ENCODE results near the gene MAGEA8. TPM values are rescaled to one million over a fixed set of nuclear protein-coding genes. Genes with fewer than 3 reads are reported as not detected.
"Not testable (repeated sequence)": the region's sequence is repeated elsewhere in the genome, so short reads cannot be mapped to it uniquely, and the experiment has no call there.

MAGEA8 gene
- total and polyA plus RNA-seq, 2 donors, result 0.07 TPM; not detected in 1

GRCh38 chrX:149877157-149877556, 3.8 kb upstream of the MAGEA8 start:
- Histone ChIP-seq H3K36me3 (ENCODE audit: control insufficient read depth in 2 of 2, insufficient read depth in 2 of 2, low read length in 1 of 2) (no peaks in the 10 kb centered on the region), H3K4me1 (ENCODE audit: control insufficient read depth in 2 of 2, insufficient read depth in 2 of 2, low read length in 2 of 2) (no peaks in the 10 kb centered on the region), H3K27ac (ENCODE audit: low read depth in 1 of 2, low read length in 1 of 2) (no peak overlapping the region), H3K27me3 (ENCODE audit: control insufficient read depth in 2 of 2, insufficient read depth in 1 of 2, low read length in 1 of 2) (no peaks in the 10 kb centered on the region), H3K9me3 (ENCODE audit: control insufficient read depth in 2 of 2, insufficient read depth in 1 of 2, low read length in 1 of 2) (no peaks in the 10 kb centered on the region), H3K4me3 (ENCODE audit: low read length in 2 of 2) (no peak overlapping the region)
- DNase-seq (ENCODE audit: low read depth in 6 of 9, low spot score in 9 of 9), result no peak
- 92% methylated on average over 1 of the region's 1 CpG for WGBS

GRCh38 chrX:149877636-149878035, 3.3 kb upstream of the MAGEA8 start:
- WGBS, result 95% methylated on average over 4 of the region's 4 CpGs
- no peaks in the 10 kb centered on the region for H3K27me3 ChIP-seq (ENCODE audit: control insufficient read depth in 2 of 2, insufficient read depth in 1 of 2, low read length in 1 of 2)

DNA sequence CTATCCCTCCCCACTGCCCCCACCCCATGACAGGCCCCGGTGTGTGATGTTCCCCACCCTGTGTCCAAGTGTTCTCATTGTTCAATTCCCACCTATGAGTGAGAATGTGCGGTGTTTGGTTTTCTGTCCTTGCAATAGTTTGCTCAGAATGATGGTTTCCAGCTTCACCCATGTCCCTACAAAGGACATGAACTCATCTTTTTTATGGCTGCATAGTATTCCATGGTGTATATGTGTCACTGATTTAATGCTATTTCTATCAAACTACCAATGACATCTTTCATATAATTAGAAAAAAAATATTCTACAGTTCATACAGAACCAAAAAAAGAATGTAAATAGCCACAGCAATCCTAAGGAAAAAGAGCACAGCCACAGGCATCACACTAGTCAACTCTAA, 9.8 kb downstream of the MAGEA8 start:
- H3K9me3 ChIP-seq (ENCODE audit: control insufficient read depth in 2 of 2, insufficient read depth in 1 of 2, low read length in 1 of 2); H3K27ac ChIP-seq (ENCODE audit: low read depth in 1 of 2, low read length in 1 of 2); DNase-seq (ENCODE audit: low read depth in 6 of 9, low spot score in 9 of 9); H3K4me3 ChIP-seq (ENCODE audit: low read length in 2 of 2); H3K27me3 ChIP-seq (ENCODE audit: control insufficient read depth in 2 of 2, insufficient read depth in 1 of 2, low read length in 1 of 2); H3K36me3 ChIP-seq (ENCODE audit: control insufficient read depth in 2 of 2, insufficient read depth in 2 of 2, low read length in 1 of 2); H3K4me1 ChIP-seq (ENCODE audit: control insufficient read depth in 2 of 2, insufficient read depth in 2 of 2, low read length in 2 of 2): not testable (repeated sequence)
- WGBS, result 88% methylated on average over 2 of the region's 2 CpGs

More at GRCh38 chrX:149877636-149878035, 3.3 kb upstream of the MAGEA8 start:
- Histone ChIP-seq H3K4me1 (ENCODE audit: control insufficient read depth in 2 of 2, insufficient read depth in 2 of 2, low read length in 2 of 2) (no peaks in the 10 kb centered on the region), H3K27ac (ENCODE audit: low read depth in 1 of 2, low read length in 1 of 2) (no peak overlapping the region), H3K36me3 (ENCODE audit: control insufficient read depth in 2 of 2, insufficient read depth in 2 of 2, low read length in 1 of 2) (no peaks in the 10 kb centered on the region), H3K4me3 (ENCODE audit: low read length in 2 of 2) (no peak overlapping the region), H3K9me3 (ENCODE audit: control insufficient read depth in 2 of 2, insufficient read depth in 1 of 2, low read length in 1 of 2) (no peaks in the 10 kb centered on the region)
- DNase-seq (ENCODE audit: low read depth in 6 of 9, low spot score in 9 of 9), result no peak

DNA sequence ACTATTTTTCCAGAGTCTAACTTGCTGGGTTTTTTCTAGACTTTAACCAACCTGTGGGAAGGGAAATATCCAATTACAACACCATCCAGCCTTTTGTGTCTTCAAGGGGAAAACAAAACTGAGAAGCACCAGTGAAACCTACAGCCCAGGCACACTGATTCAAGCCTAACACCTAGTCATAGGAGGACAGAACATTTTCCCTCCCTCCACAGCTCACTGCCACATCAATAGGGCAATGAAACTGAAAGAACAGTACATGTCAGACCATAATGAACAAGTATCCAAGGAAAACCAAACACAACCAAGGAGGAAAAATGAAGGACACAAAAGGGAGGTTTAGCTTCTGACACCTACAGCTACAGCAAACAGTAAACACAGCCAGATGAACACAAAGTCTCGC, 17.6 kb downstream of the MAGEA8 start:
- Histone ChIP-seq H3K9me3 (ENCODE audit: control insufficient read depth in 2 of 2, insufficient read depth in 1 of 2, low read length in 1 of 2) (no peaks in the 10 kb centered on the region), H3K4me1 (ENCODE audit: control insufficient read depth in 2 of 2, insufficient read depth in 2 of 2, low read length in 2 of 2) (no peaks in the 10 kb centered on the region), H3K36me3 (ENCODE audit: control insufficient read depth in 2 of 2, insufficient read depth in 2 of 2, low read length in 1 of 2) (no peaks in the 10 kb centered on the region), H3K27ac (ENCODE audit: low read depth in 1 of 2, low read length in 1 of 2) (no peak overlapping the region), H3K4me3 (ENCODE audit: low read length in 2 of 2) (no peak overlapping the region), H3K27me3 (ENCODE audit: control insufficient read depth in 2 of 2, insufficient read depth in 1 of 2, low read length in 1 of 2) (no peaks in the 10 kb centered on the region)
- 97% methylated on average over 1 of the region's 1 CpG for WGBS
- DNase-seq (ENCODE audit: low read depth in 6 of 9, low spot score in 9 of 9), result no peak

GRCh38 chrX:149903889-149904748, 23.1 kb downstream of the MAGEA8 start:
- H3K36me3 ChIP-seq (ENCODE audit: control insufficient read depth in 2 of 2, insufficient read depth in 2 of 2, low read length in 1 of 2), result no peaks in the 10 kb centered on the region
- DNase-seq (ENCODE audit: low read depth in 6 of 9, low spot score in 9 of 9), result peak in 1 of 9 donors; percentile 23
- H3K4me1 ChIP-seq (ENCODE audit: control insufficient read depth in 2 of 2, insufficient read depth in 2 of 2, low read length in 2 of 2), result peaks cover 0 to 3% of the 10 kb centered on the region in 2 donors
- peak overlapping the region in 1 of 2 donors; percentile 10 for H3K4me3 ChIP-seq (ENCODE audit: low read length in 2 of 2)
- 22% methylated on average over 6 of the region's 6 CpGs for WGBS
- H3K27ac ChIP-seq (ENCODE audit: low read depth in 1 of 2, low read length in 1 of 2), result no peak overlapping the region
- H3K9me3 ChIP-seq (ENCODE audit: control insufficient read depth in 2 of 2, insufficient read depth in 1 of 2, low read length in 1 of 2), result no peaks in the 10 kb centered on the region
- no peaks in the 10 kb centered on the region for H3K27me3 ChIP-seq (ENCODE audit: control insufficient read depth in 2 of 2, insufficient read depth in 1 of 2, low read length in 1 of 2)

DNA sequence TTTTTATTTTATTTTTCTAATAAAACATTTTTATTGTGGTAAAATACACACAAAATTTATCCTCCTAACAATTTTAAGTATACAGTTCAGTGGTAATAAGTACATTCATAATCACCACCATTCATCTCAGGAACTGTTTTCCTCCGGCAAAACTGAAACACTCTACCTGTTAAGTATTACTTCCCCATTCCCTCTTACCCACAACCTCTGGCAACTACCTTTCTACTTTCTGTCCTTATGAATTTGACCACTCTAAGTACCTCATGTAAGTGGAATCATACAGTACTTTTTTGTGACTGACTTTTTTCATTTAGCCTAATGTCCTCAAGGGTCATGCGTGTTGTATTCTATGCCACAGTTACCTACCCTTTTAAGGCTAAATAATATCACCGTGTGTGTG, 27.3 kb downstream of the MAGEA8 start:
- peaks cover 0 to 3% of the 10 kb centered on the region in 2 donors for H3K4me1 ChIP-seq (ENCODE audit: control insufficient read depth in 2 of 2, insufficient read depth in 2 of 2, low read length in 2 of 2)
- no peak overlapping the region for H3K4me3 ChIP-seq (ENCODE audit: low read length in 2 of 2)
- no peaks in the 10 kb centered on the region for H3K9me3 ChIP-seq (ENCODE audit: control insufficient read depth in 2 of 2, insufficient read depth in 1 of 2, low read length in 1 of 2)
- WGBS, result 91% methylated on average over 3 of the region's 3 CpGs
- no peaks in the 10 kb centered on the region for H3K36me3 ChIP-seq (ENCODE audit: control insufficient read depth in 2 of 2, insufficient read depth in 2 of 2, low read length in 1 of 2)
- no peak for DNase-seq (ENCODE audit: low read depth in 6 of 9, low spot score in 9 of 9)
- no peaks in the 10 kb centered on the region for H3K27me3 ChIP-seq (ENCODE audit: control insufficient read depth in 2 of 2, insufficient read depth in 1 of 2, low read length in 1 of 2)
- H3K27ac ChIP-seq (ENCODE audit: low read depth in 1 of 2, low read length in 1 of 2), result no peak overlapping the region

- H3K36me3 ChIP-seq (ENCODE audit: control insufficient read depth in 2 of 2, insufficient read depth in 2 of 2, low read length in 1 of 2), result no peaks in the 10 kb centered on the region
- no peaks in the 10 kb centered on the region for H3K9me3 ChIP-seq (ENCODE audit: control insufficient read depth in 2 of 2, insufficient read depth in 1 of 2, low read length in 1 of 2)
- H3K27me3 ChIP-seq (ENCODE audit: control insufficient read depth in 2 of 2, insufficient read depth in 1 of 2, low read length in 1 of 2), result no peaks in the 10 kb centered on the region
- H3K27ac ChIP-seq (ENCODE audit: low read depth in 1 of 2, low read length in 1 of 2), result no peak overlapping the region
- DNase-seq (ENCODE audit: low read depth in 6 of 9, low spot score in 9 of 9), result no peak
- H3K4me1 ChIP-seq (ENCODE audit: control insufficient read depth in 2 of 2, insufficient read depth in 2 of 2, low read length in 2 of 2), result peaks cover 0 to 3% of the 10 kb centered on the region in 2 donors
- no peak overlapping the region for H3K4me3 ChIP-seq (ENCODE audit: low read length in 2 of 2)
Observed at GRCh38 chrX:149908727-149909126, 27.7 kb downstream of the MAGEA8 start.

DNA sequence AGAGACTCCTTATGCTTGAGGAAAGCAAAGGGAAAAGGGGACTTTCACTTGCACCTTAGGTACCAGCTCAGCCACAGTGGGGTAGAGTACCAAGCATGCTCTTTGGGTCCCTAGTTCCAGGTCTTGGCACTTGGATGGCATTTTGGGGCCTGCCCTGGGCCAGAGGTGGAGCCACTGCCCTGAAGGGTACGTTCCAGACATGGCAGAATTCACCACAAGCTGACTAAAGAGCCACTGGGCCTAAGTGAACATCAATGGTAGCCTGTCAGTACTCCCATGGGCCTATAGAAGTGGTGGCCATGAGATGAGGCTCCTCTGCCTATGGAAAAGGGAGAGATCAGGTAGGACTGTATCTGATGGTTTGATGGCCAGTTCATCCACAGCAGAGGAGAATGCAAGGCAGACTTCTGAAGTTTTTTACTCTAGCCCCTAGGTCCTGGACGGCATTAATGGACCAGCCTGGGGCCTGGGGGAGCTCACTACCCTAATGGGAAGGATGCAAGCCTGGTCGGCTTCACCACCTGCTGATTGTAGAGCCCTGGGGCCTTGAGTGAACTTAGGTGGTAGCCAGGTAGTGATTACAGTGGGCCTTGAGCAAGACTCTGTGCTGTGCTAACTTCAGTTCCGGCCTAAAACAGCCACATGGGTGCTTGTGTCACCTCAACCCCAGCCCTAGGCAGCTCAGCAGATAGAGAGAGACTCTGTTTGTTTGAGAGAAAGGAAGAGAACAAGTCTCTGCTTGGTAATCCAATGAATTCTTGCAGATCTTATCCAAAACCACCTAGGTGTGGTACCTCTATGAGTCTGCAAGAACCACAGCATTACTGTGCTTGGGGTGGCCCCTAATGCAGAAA, 28.6 kb downstream of the MAGEA8 start:
- DNase-seq (ENCODE audit: low read depth in 6 of 9, low spot score in 9 of 9), result peak in 1 of 9 donors; percentile 16
- 97% methylated on average over 4 of the region's 4 CpGs for WGBS
- H3K27ac ChIP-seq (ENCODE audit: low read depth in 1 of 2, low read length in 1 of 2), result no peak overlapping the region
- H3K4me1 ChIP-seq (ENCODE audit: control insufficient read depth in 2 of 2, insufficient read depth in 2 of 2, low read length in 2 of 2), result no peaks in the 10 kb centered on the region
- no peaks in the 10 kb centered on the region for H3K9me3 ChIP-seq (ENCODE audit: control insufficient read depth in 2 of 2, insufficient read depth in 1 of 2, low read length in 1 of 2)
- H3K4me3 ChIP-seq (ENCODE audit: low read length in 2 of 2), result no peak overlapping the region
- H3K36me3 ChIP-seq (ENCODE audit: control insufficient read depth in 2 of 2, insufficient read depth in 2 of 2, low read length in 1 of 2), result no peaks in the 10 kb centered on the region
- no peaks in the 10 kb centered on the region for H3K27me3 ChIP-seq (ENCODE audit: control insufficient read depth in 2 of 2, insufficient read depth in 1 of 2, low read length in 1 of 2)

- H3K4me3 ChIP-seq (ENCODE audit: low read length in 2 of 2), result no peak overlapping the region
- no peaks in the 10 kb centered on the region for H3K9me3 ChIP-seq (ENCODE audit: control insufficient read depth in 2 of 2, insufficient read depth in 1 of 2, low read length in 1 of 2)
- no peaks in the 10 kb centered on the region for H3K4me1 ChIP-seq (ENCODE audit: control insufficient read depth in 2 of 2, insufficient read depth in 2 of 2, low read length in 2 of 2)
- H3K27me3 ChIP-seq (ENCODE audit: control insufficient read depth in 2 of 2, insufficient read depth in 1 of 2, low read length in 1 of 2), result no peaks in the 10 kb centered on the region
- H3K36me3 ChIP-seq (ENCODE audit: control insufficient read depth in 2 of 2, insufficient read depth in 2 of 2, low read length in 1 of 2), result no peaks in the 10 kb centered on the region
- no peak overlapping the region for H3K27ac ChIP-seq (ENCODE audit: low read depth in 1 of 2, low read length in 1 of 2)
- WGBS, result 99% methylated on average over 9 of the region's 9 CpGs
- peak in 3 of 9 donors; percentile 23 to 48 (median 25) for DNase-seq (ENCODE audit: low read depth in 6 of 9, low spot score in 9 of 9)
Observed at GRCh38 chrX:149910178-149910695, 29.3 kb downstream of the MAGEA8 start.

All from thymus (tissue), 11 donors.